ENCODE data around the gene RAPGEF2.
"Not testable (repeated sequence)": the region's sequence is repeated elsewhere in the genome, so short reads cannot be mapped to it uniquely, and the experiment has no call there.

The RAPGEF2 gene

DNA sequence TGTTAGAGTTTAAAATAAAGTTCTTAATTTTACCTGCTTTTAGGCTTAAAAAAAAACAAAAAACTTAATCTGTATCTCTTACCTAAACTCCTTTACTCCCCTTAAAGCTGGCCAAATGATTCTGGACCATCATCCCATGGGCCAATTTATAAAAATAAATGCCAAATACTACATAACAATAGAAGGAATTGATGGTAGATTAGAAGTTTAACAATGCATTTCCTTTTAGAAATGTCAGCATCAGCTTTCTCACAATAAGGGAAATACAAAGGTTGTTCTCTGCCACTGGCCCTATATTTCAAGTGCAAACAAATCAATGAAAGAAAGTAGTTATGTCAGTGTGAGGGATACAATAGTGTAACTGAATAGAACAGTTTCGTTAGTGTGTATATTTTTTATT, 5.7 kb upstream of the RAPGEF2 start:
- in situ Hi-C loops (cut with HindIII; ENCODE audit: low sequenced_read_pairs), result no loop called here

DNA sequence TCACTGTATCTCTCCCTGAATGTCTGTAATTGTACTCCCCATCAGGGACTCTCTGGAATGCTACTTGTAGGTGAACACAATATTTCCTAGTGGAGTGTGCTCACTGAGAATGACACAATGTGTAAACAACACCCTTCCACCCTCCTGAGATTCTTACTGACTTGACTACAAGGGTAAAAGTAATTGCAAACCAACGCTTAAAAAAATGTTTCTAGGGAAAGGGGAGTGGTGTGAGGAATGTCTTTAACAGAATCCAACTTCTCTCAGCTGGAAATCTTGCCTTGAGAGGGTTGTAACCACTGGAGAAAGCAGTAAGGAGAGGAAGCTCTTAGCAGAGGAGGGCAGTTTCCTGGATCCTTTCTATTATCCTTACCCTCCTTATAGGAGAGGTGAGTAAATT, 5.1 kb upstream of the RAPGEF2 start:
- in situ Hi-C loops (cut with HindIII; ENCODE audit: low sequenced_read_pairs), result no loop called here

GRCh38 chr4:159098482-159099127, 4.3 kb upstream of the RAPGEF2 start:
- in situ Hi-C loops (cut with HindIII; ENCODE audit: low sequenced_read_pairs), result no loop called here

- in situ Hi-C loops (cut with HindIII; ENCODE audit: low sequenced_read_pairs), result no loop called here
Measured at GRCh38 chr4:159101988-159102621, 774 bp upstream of the RAPGEF2 start.

DNA sequence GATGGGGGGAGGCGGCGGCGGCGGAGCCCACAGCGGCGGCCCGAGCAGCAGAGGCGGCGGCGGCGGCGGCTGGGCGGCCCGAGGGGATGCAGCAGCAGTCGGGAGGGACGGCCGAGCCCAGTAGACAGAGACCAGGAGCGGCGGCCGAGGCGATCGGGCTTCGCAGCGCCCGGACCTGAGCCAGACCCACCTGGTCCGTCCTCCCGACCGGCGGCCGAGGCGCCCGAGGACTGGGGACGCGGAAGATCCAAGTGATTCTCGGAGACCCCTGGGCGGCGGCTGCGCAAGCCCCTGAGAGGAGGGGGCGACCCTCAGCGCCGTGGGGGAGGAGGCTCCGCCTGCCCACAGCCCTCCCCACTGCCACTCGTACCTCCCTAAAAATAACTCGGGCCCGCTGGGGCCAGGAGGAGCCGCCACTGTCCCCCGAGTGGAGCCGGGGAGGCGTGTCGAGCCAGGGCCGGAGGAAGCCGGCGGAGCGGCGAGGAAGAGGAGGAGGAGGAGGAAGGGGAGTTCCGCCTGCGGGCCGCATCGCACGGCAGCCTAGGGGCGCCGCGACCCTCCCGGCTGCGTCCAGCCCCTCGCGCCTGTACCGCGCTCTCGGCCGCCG, 608 bp downstream of the RAPGEF2 start:
- in situ Hi-C loops (cut with HindIII; ENCODE audit: low sequenced_read_pairs), result no loop called here

GRCh38 chr4:159104694-159105414, 2.0 kb downstream of the RAPGEF2 start:
- in situ Hi-C loops (cut with HindIII; ENCODE audit: low sequenced_read_pairs), result no loop called here

GRCh38 chr4:159105761-159106243, 2.9 kb downstream of the RAPGEF2 start:
- in situ Hi-C loops (cut with HindIII; ENCODE audit: low sequenced_read_pairs), result no loop called here

DNA sequence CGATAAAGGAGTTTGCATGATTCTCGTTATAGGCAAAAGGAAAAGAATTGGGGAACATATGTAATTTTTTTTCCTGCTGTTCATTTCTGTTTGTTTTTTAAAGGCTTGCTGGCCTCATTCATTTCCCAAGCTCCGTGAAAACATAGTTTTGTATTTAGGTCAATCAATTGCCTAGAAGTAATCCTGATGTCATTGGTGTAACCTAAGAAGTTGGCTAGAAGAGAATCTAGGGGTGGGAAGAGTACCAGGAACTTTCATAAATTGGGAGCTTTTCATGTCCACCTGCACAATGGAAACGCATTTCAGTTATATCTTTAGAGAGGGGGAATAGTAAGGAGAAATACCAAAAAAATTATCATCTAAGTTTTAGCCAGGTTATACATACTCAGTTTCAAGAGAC, 3.8 kb downstream of the RAPGEF2 start:
- in situ Hi-C loops (cut with HindIII; ENCODE audit: low sequenced_read_pairs), result no loop called here

GRCh38 chr4:159107203-159107925, 4.5 kb downstream of the RAPGEF2 start:
- in situ Hi-C loops (cut with HindIII; ENCODE audit: low sequenced_read_pairs), result no loop called here

GRCh38 chr4:159108124-159108523, 5.2 kb downstream of the RAPGEF2 start:
- in situ Hi-C loops (cut with HindIII; ENCODE audit: low sequenced_read_pairs), result no loop called here

DNA sequence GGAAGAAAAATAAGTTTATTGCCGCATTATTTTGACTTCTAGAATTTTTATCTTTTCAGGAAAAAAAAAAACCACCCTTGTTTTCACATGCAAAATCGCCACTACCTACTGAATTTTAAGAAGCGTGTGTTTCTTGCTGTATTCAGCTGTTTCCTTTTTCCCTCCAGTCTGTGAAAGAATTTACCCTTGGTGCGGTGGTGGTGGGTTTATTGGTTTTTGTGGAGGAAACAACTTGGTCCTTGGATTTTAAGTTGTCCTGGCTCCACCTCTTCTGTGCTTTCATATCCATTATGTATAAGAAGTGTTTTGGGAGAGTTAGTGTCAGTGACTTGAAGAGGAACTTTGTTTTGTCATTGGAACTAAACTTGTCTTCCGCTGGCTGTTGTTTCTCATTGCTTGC, 8.1 kb downstream of the RAPGEF2 start:
- in situ Hi-C loops (cut with HindIII; ENCODE audit: low sequenced_read_pairs), result no loop called here

- in situ Hi-C loops (cut with HindIII; ENCODE audit: low sequenced_read_pairs), result no loop called here
Measured at GRCh38 chr4:159111416-159111815, 8.5 kb downstream of the RAPGEF2 start.

DNA sequence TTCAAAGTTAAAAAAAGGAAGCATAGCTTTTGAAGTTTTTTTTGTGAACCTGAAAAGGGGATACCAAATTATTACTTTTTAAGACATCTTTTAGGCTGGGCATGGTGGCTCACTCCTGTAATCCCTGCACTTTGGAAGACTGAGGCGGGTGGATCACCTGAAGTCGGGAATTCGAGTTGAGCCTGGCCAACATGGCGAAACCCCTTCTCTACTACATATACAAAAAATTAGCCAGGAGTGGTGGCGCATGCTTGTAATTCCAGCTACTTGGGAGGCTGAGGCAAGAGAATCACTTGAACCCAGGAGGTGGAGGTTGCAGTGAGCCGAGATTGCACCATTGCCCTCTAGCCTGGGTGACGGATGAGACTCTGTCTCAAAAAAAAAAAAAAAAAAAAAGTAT, 10.5 kb downstream of the RAPGEF2 start:
- in situ Hi-C loops (cut with HindIII; ENCODE audit: low sequenced_read_pairs), result not testable (repeated sequence)

GRCh38 chr4:159116098-159116497, 13.2 kb downstream of the RAPGEF2 start:
- in situ Hi-C loops (cut with HindIII; ENCODE audit: low sequenced_read_pairs), result not testable (repeated sequence)

DNA sequence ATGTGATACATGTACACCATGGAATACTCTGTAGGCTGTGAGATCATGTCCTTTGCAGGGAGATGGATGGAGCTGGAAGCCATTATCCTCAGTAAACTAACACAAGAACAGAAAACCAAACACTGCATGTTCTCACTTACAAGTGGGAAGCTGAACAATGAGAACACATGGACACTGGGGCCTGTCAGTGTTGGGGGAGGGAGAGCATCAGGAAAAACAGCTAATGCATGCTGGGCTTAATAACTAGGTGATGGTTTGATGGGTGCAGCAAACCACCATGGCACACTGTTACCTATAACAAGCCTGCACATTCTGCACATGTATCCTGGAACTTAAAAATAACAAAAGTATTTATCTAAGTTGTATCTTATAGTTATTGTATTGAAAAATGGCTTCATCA, 13.8 kb downstream of the RAPGEF2 start:
- in situ Hi-C loops (cut with HindIII; ENCODE audit: low sequenced_read_pairs), result not testable (repeated sequence)

- in situ Hi-C loops (cut with HindIII; ENCODE audit: low sequenced_read_pairs), result no loop called here
Measured at GRCh38 chr4:159117564-159117963, 14.7 kb downstream of the RAPGEF2 start.

GRCh38 chr4:159117968-159118367, 15.1 kb downstream of the RAPGEF2 start:
- in situ Hi-C loops (cut with HindIII; ENCODE audit: low sequenced_read_pairs), result no loop called here

DNA sequence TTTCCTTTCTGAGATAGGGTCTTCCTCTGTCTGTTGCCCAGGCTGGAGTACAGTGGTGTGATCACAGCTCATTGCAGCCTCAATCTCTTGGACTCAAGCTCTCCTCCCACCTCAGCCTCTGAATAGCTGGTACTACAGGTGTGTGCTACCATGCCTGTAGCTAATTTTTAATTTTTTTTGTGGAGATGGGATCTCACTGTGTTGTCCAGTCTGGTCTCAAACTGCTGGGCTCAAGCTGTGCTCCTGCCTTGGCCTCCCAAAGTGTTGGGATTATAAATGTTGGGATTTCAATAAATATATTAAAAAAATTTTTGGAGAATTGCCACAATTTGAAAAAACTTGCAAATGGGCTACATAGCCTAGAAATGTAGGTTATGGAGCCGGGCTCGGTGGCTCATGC, 18.5 kb downstream of the RAPGEF2 start:
- in situ Hi-C loops (cut with HindIII; ENCODE audit: low sequenced_read_pairs), result no loop called here

- in situ Hi-C loops (cut with HindIII; ENCODE audit: low sequenced_read_pairs), result no loop called here
Measured at GRCh38 chr4:159126716-159127115, 23.8 kb downstream of the RAPGEF2 start.

DNA sequence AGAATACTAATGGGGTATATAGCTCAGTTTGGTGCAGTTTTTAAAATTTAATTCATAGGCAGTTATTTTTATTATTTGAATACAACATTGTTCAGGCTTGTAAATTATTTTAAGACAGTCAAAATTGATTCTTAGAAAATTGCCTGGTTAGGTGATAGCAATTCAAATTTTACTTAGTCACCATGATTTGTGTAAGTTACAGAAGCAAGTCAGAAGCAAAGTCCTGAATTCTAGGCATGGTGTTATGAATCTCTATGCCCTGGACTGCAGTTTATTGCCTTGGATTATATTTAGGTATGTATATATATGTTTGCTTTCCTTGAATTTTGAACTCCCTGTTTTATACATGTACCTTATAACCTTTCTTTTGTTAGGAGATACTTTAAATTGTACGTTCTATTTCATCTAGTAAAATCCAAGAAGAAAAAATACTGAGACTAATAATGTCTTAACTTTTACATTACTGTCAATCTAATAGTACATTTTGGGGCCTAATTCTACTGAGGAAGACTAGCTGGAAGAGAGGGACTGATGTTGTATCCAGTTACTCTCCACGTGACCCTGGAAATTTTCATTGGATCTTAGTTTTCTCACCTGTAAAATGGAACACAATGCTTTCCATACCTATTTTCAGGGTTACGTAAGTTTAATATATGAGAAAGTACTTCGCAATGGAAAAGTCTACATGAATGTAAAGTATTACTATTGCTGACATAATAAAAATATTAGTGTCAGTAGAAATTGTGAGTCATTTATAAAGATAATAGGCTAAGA, 25.1 kb downstream of the RAPGEF2 start:
- in situ Hi-C loops (cut with HindIII; ENCODE audit: low sequenced_read_pairs), result no loop called here

Data from DLD1 (cell line).